COR-L47 (cell line): ENCODE measurements around the gene RDM1.
"Not testable (repeated sequence)": the region's sequence is repeated elsewhere in the genome, so short reads cannot be mapped to it uniquely, and the experiment has no call there.

ENCODE experiments used
- DNase-seq: peaks from one replicate; lab custom pipeline; 2025; lab: John Stamatoyannopoulos, UW

Gene RDM1

GRCh38 chr17:35898283-35899070, 32.1 kb downstream of the RDM1 start:
- peak; percentile 5 for DNase-seq

- not testable (repeated sequence) for DNase-seq
Measured at GRCh38 chr17:35897772-35898171, 32.8 kb downstream of the RDM1 start.

GRCh38 chr17:35895636-35896587, 34.7 kb downstream of the RDM1 start:
- DNase-seq = no peak

GRCh38 chr17:35894206-35894605, 36.4 kb downstream of the RDM1 start:
- no peak for DNase-seq

GRCh38 chr17:35893751-35894150, 36.8 kb downstream of the RDM1 start:
- no peak for DNase-seq

GRCh38 chr17:35892091-35893035, 38.2 kb downstream of the RDM1 start:
- DNase-seq = no peak

GRCh38 chr17:35891269-35891668, 39.3 kb downstream of the RDM1 start:
- DNase-seq = no peak

GRCh38 chr17:35890774-35891155, 39.8 kb downstream of the RDM1 start:
- peak; percentile 66 for DNase-seq

GRCh38 chr17:35889818-35890773, 40.5 kb downstream of the RDM1 start:
- DNase-seq = peak; percentile 48

GRCh38 chr17:35889241-35889640, 41.3 kb downstream of the RDM1 start:
- no peak for DNase-seq

- DNase-seq = no peak
Measured at GRCh38 chr17:35879773-35880654, 50.6 kb downstream of the RDM1 start, which contains the start of gene CCL5. TSS of gene CCL5 (minus strand) at chr17:35880360.

- no peak for DNase-seq
Measured at GRCh38 chr17:35878361-35878760, 52.2 kb downstream of the RDM1 start.

GRCh38 chr17:35877345-35878029, 53.1 kb downstream of the RDM1 start:
- DNase-seq = no peak

- no peak for DNase-seq
Measured at GRCh38 chr17:35876534-35876933, 54.0 kb downstream of the RDM1 start.

- no peak for DNase-seq
Measured at GRCh38 chr17:35875800-35876139, 54.8 kb downstream of the RDM1 start.

- DNase-seq = no peak
Measured at GRCh38 chr17:35875072-35875799, 55.3 kb downstream of the RDM1 start.

GRCh38 chr17:35872196-35872980, 58.2 kb downstream of the RDM1 start:
- no peak for DNase-seq
